Hypothalamus (tissue), 51 donors: ENCODE measurements around the gene PARM1.

Experiments
- DNase-seq, 51 donors: peaks; one replicate each; lab custom pipeline; 2025; lab: John Stamatoyannopoulos, UW

PARM1 gene

DNA sequence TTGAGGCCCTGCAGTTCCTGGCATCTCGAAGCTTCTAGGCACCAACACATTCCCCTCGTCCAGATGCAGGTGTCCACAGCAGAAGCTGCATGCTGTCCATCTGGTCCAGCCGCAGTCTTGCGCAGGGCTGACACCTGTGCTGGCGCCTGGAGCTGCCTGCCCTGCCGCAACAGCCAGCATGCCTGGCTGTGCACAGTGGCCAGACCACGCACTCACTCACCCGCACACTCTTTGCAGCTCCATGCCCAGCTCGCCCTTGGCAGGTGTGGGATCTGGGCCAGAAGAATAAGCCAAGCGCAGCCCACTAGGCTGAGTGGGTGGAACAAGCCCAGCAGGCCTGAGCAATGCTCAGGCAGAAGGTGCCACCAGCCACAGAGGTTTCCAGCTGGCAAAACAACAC lies 125.6 kb downstream of the PARM1 start:
- DNase-seq, result no peak

DNA sequence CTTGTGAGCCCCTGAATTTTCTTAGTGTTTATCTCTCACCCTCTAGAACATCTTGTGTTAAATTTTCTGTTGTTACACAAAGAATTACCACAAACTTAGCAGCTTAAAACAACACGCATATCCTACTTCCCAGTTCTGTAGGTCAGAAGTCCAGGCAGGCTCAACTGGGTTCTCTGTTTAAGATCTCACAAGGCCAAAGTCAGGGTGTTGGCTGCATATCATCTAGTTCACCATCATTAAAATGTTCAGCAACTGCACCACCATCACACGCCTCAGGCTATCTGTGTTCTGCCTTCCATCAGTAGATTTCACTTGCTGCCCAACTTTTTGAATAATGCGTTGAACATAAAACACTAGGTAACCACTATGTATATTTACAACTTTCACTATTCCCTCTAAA lies 130.5 kb downstream of the PARM1 start:
- DNase-seq, result no peak

DNA sequence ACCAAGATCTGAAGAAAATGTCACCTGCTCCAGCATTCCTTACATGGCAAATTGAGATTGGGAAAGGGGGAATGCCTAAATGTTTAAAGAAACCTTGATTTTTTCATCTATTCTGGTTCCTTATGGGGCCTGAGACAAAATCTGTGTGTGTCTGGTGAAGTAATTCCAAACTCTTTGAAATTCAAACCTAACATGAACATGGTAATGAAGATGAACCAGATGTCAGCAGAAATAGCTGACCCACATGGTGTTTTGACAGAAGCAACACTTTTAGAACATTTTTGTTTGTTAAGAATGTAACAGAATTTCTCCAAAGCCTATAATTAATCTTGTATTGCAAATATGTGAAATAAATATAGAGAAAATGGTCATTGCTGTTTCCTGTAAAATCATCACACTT lies 133.0 kb downstream of the PARM1 start:
- no peak for DNase-seq

DNA sequence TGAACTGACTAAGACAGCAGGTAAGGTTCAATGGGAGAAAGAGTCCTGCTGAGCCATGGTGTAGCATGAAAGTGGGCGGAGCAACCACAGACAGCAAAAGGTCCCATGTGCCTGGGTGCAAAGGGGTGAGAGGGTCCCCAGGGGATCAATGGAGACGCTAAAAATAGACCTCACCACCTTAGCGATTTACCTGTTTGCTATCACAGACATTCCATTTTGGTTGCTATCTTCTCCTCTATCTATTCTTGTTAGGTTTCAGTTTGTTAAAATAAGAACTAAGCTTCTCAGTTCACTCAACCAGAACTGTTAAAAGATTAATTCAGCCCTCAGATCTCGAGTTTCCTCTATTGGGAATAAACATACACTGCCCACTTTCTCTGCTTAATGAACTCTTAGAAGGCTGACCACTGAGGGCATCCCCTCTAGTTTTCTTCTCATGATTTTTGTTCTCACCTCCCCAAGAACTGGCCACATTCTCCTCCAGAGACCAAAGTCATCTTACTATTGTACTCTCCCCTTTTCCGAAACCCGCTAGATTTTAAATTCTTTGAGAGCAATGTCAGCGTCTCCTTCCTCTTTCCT lies 136.7 kb downstream of the PARM1 start:
- DNase-seq, result no peak

DNA sequence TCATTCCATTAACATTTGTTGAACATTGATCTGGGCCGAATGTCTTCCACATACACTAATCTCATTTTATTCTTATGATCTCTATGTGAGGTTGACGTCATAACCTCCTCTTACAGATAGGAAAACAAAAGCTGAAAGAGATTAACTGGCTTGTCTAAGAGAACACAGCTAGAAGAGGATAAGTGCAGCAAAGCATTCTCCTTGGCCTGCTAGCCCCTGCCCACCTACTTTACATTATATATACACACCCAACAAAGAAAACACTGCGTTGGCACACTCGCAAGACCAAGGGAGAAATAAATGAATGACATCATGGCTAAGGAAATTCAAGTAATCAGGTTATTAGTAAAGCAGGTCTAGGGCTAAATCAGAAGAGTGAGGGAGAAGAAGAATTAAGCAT lies 138.4 kb downstream of the PARM1 start:
- DNase-seq, result no peak

DNA sequence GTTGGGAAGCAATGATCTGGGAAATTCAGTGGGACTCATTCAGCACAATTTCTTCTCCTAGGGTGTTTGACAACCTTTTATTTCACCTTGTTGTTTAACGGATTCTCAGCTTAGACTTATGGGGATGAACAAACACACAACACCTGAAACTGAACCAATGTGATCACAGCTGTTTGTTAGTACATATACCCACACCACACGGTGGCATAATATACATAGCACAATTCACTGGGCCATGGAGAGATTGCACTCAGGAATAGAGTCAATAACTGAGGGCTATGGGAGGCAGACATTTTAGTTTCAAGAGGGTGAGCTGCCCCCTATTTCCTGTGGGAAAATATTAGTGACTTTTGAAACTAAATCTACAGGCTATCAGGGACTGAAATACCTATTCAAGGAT lies 148.0 kb downstream of the PARM1 start:
- no peak for DNase-seq

DNA sequence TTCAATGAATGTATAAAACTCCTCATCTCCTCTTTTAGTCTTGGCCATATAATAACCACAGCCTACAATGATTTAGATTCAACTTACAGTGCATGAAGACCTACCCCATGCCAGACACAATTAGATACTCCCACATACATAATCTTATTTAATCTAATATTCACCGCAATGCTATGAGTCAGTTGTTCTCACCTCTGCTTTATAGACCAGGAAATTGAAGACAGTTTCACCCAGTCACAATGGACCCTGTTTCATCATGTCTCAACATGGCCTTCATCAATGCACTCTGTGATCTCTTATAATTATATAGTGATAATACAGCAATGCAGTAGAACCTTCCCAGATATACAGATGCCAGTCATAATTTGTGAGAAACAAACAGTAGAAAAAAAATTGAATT lies 148.6 kb downstream of the PARM1 start:
- no peak for DNase-seq

DNA sequence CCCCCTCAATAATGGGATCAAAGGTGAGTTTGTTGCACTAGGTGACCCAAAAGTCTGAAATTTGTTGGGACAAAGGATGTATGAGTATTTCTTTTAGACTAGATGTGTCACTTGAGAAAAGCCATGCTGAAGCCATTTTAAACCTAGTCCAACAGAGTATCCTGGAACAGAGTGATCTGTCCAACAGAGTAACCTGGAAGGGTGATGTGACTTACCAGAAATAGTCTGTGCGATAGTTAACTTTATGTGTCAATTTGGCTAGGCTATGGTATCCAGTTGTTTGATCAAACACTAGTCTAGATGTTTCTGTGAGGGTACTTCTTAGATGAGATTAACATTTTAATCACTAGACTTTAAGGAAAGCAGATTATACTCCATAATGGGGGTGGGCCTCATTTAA lies 154.5 kb downstream of the PARM1 start:
- DNase-seq, result no peak

DNA sequence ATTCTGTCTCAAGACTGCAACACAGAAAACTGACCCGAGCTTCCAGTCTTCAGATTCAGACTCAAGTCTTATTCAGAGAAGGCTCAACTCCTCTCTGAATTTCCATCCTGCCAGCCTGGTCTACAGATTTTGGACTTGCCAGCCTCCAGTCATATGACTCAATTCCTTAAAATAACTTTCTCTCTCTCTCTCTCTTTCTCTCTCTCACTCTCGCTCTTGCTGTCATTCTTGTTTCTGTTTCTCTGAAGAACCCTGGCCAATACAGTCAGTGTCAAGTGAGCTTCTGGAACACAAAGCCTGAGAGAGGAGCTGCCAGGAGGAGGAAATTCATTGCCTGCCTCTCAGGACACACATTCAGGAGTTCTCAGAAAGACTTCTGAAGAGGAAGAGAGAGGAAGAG lies 154.9 kb downstream of the PARM1 start:
- no peak for DNase-seq

DNA sequence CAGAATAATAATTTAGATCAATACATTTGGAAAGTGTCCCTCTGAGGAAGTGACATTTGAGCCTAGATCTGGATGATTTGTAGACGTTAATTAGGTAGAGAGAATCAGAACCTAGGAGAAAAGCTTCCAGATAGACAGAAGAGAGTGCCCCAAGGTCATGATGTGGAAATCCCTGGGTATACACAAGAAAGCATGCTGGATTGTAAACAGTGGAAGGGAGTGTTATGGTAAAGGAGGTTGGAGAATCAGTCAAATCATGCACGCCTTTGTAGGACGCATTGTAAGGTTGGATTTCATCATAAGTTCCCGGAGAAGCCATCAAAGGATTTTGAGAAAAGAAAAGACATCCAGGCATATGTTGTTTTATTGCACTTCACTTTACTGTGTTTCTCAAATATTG lies 156.3 kb downstream of the PARM1 start:
- DNase-seq, result no peak

DNA sequence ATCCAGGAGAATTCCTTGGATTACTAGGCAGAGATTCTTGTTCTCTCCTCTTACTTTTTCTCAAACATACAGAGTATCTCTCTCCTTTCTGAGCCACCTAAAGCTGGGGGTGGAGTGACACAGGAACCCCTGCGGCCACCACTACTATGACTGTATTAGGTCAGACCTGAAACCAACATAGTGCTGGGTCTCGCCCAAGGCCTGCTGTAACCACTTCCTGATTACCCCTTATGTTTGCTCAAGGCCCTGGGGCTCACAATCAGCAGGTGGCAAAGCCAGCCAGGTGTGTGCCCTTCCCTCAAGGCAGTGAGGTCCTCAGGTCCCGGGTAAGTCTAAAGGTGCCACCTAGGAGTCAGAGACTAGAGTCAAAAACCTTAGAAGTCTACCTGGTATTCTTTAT lies 166.4 kb downstream of the PARM1 start:
- DNase-seq, result no peak
